GM06990 (cell line): ENCODE data around the gene C3orf38.

Experiments
- DNase-seq: peaks from one replicate; pipeline ENCODE4 v3.0.0-alpha.2; 2011; ENCODE audit not compliant: insufficient read length; ENCODE audit errors: extremely low read depth
- H3K27me3 ChIP-seq: replicated peaks from 2 replicates; pipeline ENCODE4 v1.6.0; 2011; ENCODE audit warnings: low read length; ENCODE audit not compliant: control insufficient read depth, insufficient read depth
- H3K36me3 ChIP-seq: 2 replicates; pipeline ENCODE4 v1.5.1; 2011; ENCODE audit warnings: low read length; ENCODE audit not compliant: control insufficient read depth, insufficient read depth
- H3K4me3 ChIP-seq: replicated peaks from 2 replicates; pipeline ENCODE4 v1.5.1; 2011; ENCODE audit warnings: low read depth, mild to moderate bottlenecking, control low read depth, low read length
- CTCF ChIP-seq: IDR thresholded peaks from 2 replicates; pipeline ENCODE4 v1.5.1; 2011; ENCODE audit warnings: low read length, control low read depth, mild to moderate bottlenecking, inconsistent platforms; ENCODE audit not compliant: insufficient read depth, poor library complexity, severe bottlenecking

C3orf38 gene

GRCh38 chr3:88203642-88204055, 53.9 kb downstream of the C3orf38 start:
- no peaks in the 10 kb centered on the region for H3K27me3 ChIP-seq
- peak; percentile 82 for TF ChIP-seq CTCF
- no peak overlapping the region for H3K4me3 ChIP-seq
- no peak for DNase-seq
- no peaks in the 10 kb centered on the region for H3K36me3 ChIP-seq
